HEK293 (cell line): ENCODE measurements around the gene TEX36.

ENCODE experiments used
- CTCF ChIA-PET: fragments of 350-600 bp; formaldehyde crosslinking; extraction: SDS; loops from one replicate; lab custom pipeline; 2021; ENCODE audit warnings: antibody characterized with exemption; lab: Yijun Ruan, JAX
- POLR2A ChIA-PET: fragments of 300-600 bp; formaldehyde crosslinking; extraction: SDS; loops from one replicate; lab custom pipeline; 2020; ENCODE audit warnings: antibody characterized with exemption, inconsistent platforms; lab: Yijun Ruan, JAX
- H3K27ac ChIP-seq: fragments of 200-500 bp; sonication (Bioruptor generic); 2 replicates; pipeline ENCODE4 v1.5.1; 2014; ENCODE audit warnings: low read depth, low read length, control low read depth, inconsistent platforms; ENCODE audit errors: extremely low read depth
- H3K36me3 ChIP-seq, 2 experiments: fragments of 200-500 bp in 1 of 2; sonication (Bioruptor generic) in 1 of 2; 1 replicate in 1 of 2; 2 replicates in 1 of 2; pipeline ENCODE4 v1.5.1; 2014 to 2017; ENCODE audit warnings: inconsistent platforms in 2 of 2, low read length in 2 of 2; ENCODE audit not compliant: control insufficient read depth in 2 of 2, insufficient read depth in 1 of 2
- H3K4me1 ChIP-seq: fragments of 200-500 bp; sonication (Bioruptor generic); 2 replicates; pipeline ENCODE4 v1.5.1; 2014; ENCODE audit warnings: mild to moderate bottlenecking, low read length, inconsistent platforms; ENCODE audit not compliant: control insufficient read depth, insufficient read depth
- H3K4me3 ChIP-seq: 2 replicates; pipeline ENCODE4 v1.5.1; 2011; ENCODE audit warnings: low read depth, mild to moderate bottlenecking, control low read depth, low read length, moderate library complexity
- H3K9me3 ChIP-seq: fragments of 200-500 bp; sonication (Bioruptor generic); 2 replicates; pipeline ENCODE4 v1.5.1; 2014; ENCODE audit warnings: low read depth, low read length, inconsistent platforms; ENCODE audit not compliant: control insufficient read depth, insufficient read depth
- CTCF ChIP-seq: fragments of 450-650 bp; formaldehyde crosslinking; IDR thresholded peaks from 2 replicates; pipeline ENCODE4 v1.5.1; 2016; ENCODE audit warnings: missing biosample characterization, missing genetic modification characterization
- FEZF1 ChIP-seq: fragments of 450-650 bp; formaldehyde crosslinking; IDR thresholded peaks from 2 replicates; pipeline ENCODE4 v1.5.1; 2016; ENCODE audit warnings: missing biosample characterization, missing genetic modification characterization
- KLF7 ChIP-seq: fragments of 450-650 bp; formaldehyde crosslinking; IDR thresholded peaks from 2 replicates; pipeline ENCODE4 v1.5.1; 2016; ENCODE audit warnings: missing biosample characterization, missing genetic modification characterization, borderline replicate concordance
- REST ChIP-seq: fragments of 450-650 bp; formaldehyde crosslinking; IDR thresholded peaks from 2 replicates; pipeline ENCODE4 v1.5.1; 2016; ENCODE audit warnings: missing biosample characterization, missing genetic modification characterization
- ZFHX2 ChIP-seq: fragments of 450-650 bp; formaldehyde crosslinking; conservative IDR thresholded peaks from 2 replicates; pipeline ENCODE4 v1.5.1; 2016; ENCODE audit warnings: missing biosample characterization, missing genetic modification characterization
- ZNF174 ChIP-seq: fragments of 450-650 bp; formaldehyde crosslinking; IDR thresholded peaks from 2 replicates; pipeline ENCODE4 v1.5.0; 2017; ENCODE audit warnings: missing biosample characterization, mild to moderate bottlenecking, missing genetic modification characterization
- ZNF23 ChIP-seq: fragments of 450-650 bp; formaldehyde crosslinking; IDR thresholded peaks from 2 replicates; pipeline ENCODE4 v1.5.1; 2016; ENCODE audit warnings: missing biosample characterization, missing genetic modification characterization, borderline replicate concordance
- ZNF239 ChIP-seq: fragments of 450-650 bp; formaldehyde crosslinking; IDR thresholded peaks from 2 replicates; pipeline ENCODE4 v1.5.1; 2016; ENCODE audit warnings: missing biosample characterization, missing genetic modification characterization
- ZNF335 ChIP-seq: fragments of 450-650 bp; formaldehyde crosslinking; conservative IDR thresholded peaks from 2 replicates; pipeline ENCODE4 v1.5.1; 2016; ENCODE audit warnings: missing biosample characterization, missing genetic modification characterization
- ZNF391 ChIP-seq: fragments of 450-650 bp; formaldehyde crosslinking; IDR thresholded peaks from 2 replicates; pipeline ENCODE4 v1.5.1; 2016; ENCODE audit warnings: low read depth, missing biosample characterization, missing genetic modification characterization, borderline replicate concordance
- ZNF433 ChIP-seq: fragments of 450-650 bp; formaldehyde crosslinking; IDR thresholded peaks from 2 replicates; pipeline ENCODE4 v1.5.1; 2016; ENCODE audit warnings: missing biosample characterization, missing genetic modification characterization, low read depth
- ZNF473 ChIP-seq: fragments of 450-650 bp; formaldehyde crosslinking; IDR thresholded peaks from 2 replicates; pipeline ENCODE4 v1.5.1; 2017; ENCODE audit warnings: missing biosample characterization, missing genetic modification characterization
- ZNF600 ChIP-seq: fragments of 450-650 bp; formaldehyde crosslinking; IDR thresholded peaks from 2 replicates; pipeline ENCODE4 v1.5.1; 2016; ENCODE audit warnings: missing biosample characterization, missing genetic modification characterization
- ZNF654 ChIP-seq: fragments of 450-650 bp; formaldehyde crosslinking; IDR thresholded peaks from 2 replicates; pipeline ENCODE4 v1.5.1; 2016; ENCODE audit warnings: low read depth, missing biosample characterization, missing genetic modification characterization
- ZNF768 ChIP-seq: fragments of 450-650 bp; formaldehyde crosslinking; IDR thresholded peaks from 2 replicates; pipeline ENCODE4 v1.5.1; 2018; ENCODE audit warnings: missing biosample characterization, mild to moderate bottlenecking, missing genetic modification characterization
- ZSCAN18 ChIP-seq: fragments of 450-650 bp; formaldehyde crosslinking; IDR thresholded peaks from 2 replicates; pipeline ENCODE4 v1.5.1; 2016; ENCODE audit warnings: missing biosample characterization, missing genetic modification characterization
- TF ChIP-seq, protein P1 (sequence below): fragments of 450-650 bp; formaldehyde crosslinking; IDR thresholded peaks from 2 replicates; pipeline ENCODE4 v1.5.0; 2017; ENCODE audit warnings: missing biosample characterization, missing genetic modification characterization, borderline replicate concordance

The TEX36 gene

GRCh38 chr10:125631806-125632205, 51.2 kb downstream of the TEX36 start (continued):
- TF ChIP-seq ZSCAN18: no peak
- TF ChIP-seq ZNF391 (tag by site-specific recombination): no peak
- no peak for TF ChIP-seq ZNF23 (tag by site-specific recombination)
- peak; percentile 22; the same call in 1 of the 2 replicates for TF ChIP-seq ZNF600 (tag by site-specific recombination)
- TF ChIP-seq, protein P1, sequence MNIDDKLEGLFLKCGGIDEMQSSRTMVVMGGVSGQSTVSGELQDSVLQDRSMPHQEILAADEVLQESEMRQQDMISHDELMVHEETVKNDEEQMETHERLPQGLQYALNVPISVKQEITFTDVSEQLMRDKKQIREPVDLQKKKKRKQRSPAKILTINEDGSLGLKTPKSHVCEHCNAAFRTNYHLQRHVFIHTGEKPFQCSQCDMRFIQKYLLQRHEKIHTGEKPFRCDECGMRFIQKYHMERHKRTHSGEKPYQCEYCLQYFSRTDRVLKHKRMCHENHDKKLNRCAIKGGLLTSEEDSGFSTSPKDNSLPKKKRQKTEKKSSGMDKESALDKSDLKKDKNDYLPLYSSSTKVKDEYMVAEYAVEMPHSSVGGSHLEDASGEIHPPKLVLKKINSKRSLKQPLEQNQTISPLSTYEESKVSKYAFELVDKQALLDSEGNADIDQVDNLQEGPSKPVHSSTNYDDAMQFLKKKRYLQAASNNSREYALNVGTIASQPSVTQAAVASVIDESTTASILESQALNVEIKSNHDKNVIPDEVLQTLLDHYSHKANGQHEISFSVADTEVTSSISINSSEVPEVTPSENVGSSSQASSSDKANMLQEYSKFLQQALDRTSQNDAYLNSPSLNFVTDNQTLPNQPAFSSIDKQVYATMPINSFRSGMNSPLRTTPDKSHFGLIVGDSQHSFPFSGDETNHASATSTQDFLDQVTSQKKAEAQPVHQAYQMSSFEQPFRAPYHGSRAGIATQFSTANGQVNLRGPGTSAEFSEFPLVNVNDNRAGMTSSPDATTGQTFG (tag by site-specific recombination): no peak
- TF ChIP-seq ZNF433 (tag by site-specific recombination): no peak
- TF ChIP-seq FEZF1 (tag by site-specific recombination): no peak

GRCh38 chr10:125629758-125630376, 53.1 kb downstream of the TEX36 start:
- Histone ChIP-seq H3K4me1 (peaks cover 16% of the 10 kb centered on the region), H3K4me3 (no peak overlapping the region), H3K27ac (no peak overlapping the region), H3K36me3 (no peaks in the 10 kb centered on the region), H3K9me3 (no peaks in the 10 kb centered on the region)
- TF ChIP-seq ZNF335 (tag by site-specific recombination): no peak
- no peak for TF ChIP-seq REST
- TF ChIP-seq ZNF600 (tag by site-specific recombination): no peak
- TF ChIP-seq KLF7 (tag by site-specific recombination): no peak
- TF ChIP-seq CTCF (tag by site-specific recombination): peak; percentile 53
- TF ChIP-seq ZNF473: no peak
- TF ChIP-seq ZNF654 (tag by site-specific recombination): peak; percentile 68
- TF ChIP-seq ZNF239: no peak
- TF ChIP-seq ZNF174 (tag by site-specific recombination): no peak
- no peak for TF ChIP-seq ZFHX2 (tag by site-specific recombination)
- no peak for TF ChIP-seq ZNF768
- ChIA-PET POLR2A (no interaction called here), CTCF (interaction anchor here (0.6 to 2.4 kb wide), 16 partner anchors 10 to 582 kb away, joined by 3 to 8 read pairs (median 4); no protein-coding TSS in a partner anchor)
